GM23338 (cell line): ENCODE measurements around the gene ADIRF. TPM values are rescaled to one million over a fixed set of nuclear protein-coding genes. Genes with fewer than 3 reads are reported as not detected.

Source experiments
- ATAC-seq: fragments of 200-7000 bp; cut with Tn5 transposase; 3 replicates; pipeline ENCODE4 v1.9.1; 2020
- DNase-seq: peaks from one replicate; pipeline ENCODE4 v3.0.0-alpha.2; 2015; ENCODE audit warnings: low spot score
- H2AFZ ChIP-seq: fragments of 200-600 bp; sonication (generic); 2 replicates; pipeline ENCODE4 v1.8.0; 2016; ENCODE audit warnings: antibody characterized with exemption, mild to moderate bottlenecking, moderate library complexity
- H3F3A ChIP-seq: fragments of 200-600 bp; sonication (generic); replicated peaks from 2 replicates; pipeline ENCODE4 v1.8.0; 2017; ENCODE audit warnings: antibody characterized with exemption, mixed run types, low read depth
- H3K27ac ChIP-seq: fragments of 200-600 bp; sonication (generic); 2 replicates; pipeline ENCODE4 v1.6.1; 2016; ENCODE audit warnings: low read depth
- H3K27me3 ChIP-seq: fragments of 200-600 bp; sonication (generic); 2 replicates; pipeline ENCODE4 v1.8.0; 2016; ENCODE audit warnings: mild to moderate bottlenecking, mixed run types, moderate library complexity; ENCODE audit not compliant: insufficient read depth
- H3K36me3 ChIP-seq: fragments of 200-600 bp; sonication (generic); 2 replicates; pipeline ENCODE4 v1.8.0; 2016; ENCODE audit warnings: mild to moderate bottlenecking; ENCODE audit not compliant: insufficient read depth
- H3K4me1 ChIP-seq: fragments of 200-600 bp; sonication (generic); 2 replicates; pipeline ENCODE4 v1.8.0; 2016; ENCODE audit warnings: mild to moderate bottlenecking, moderate library complexity; ENCODE audit not compliant: insufficient read depth
- H3K4me2 ChIP-seq: fragments of 200-600 bp; sonication (generic); 2 replicates; pipeline ENCODE4 v1.7.1; 2017; ENCODE audit warnings: mixed run types
- H3K4me3 ChIP-seq: fragments of 200-600 bp; sonication (generic); 2 replicates; pipeline ENCODE4 v1.6.1; 2016; ENCODE audit warnings: mixed run types
- H3K79me2 ChIP-seq: fragments of 200-600 bp; sonication (generic); replicated peaks from 2 replicates; pipeline ENCODE4 v1.8.0; 2017; ENCODE audit warnings: mild to moderate bottlenecking; ENCODE audit not compliant: insufficient read depth
- H3K9me2 ChIP-seq: fragments of 200-600 bp; sonication (generic); 2 replicates; pipeline ENCODE4 v1.8.0; 2017; ENCODE audit not compliant: insufficient read depth
- H4K20me1 ChIP-seq: fragments of 200-600 bp; sonication (generic); replicated peaks from 2 replicates; pipeline ENCODE4 v1.8.0; 2017; ENCODE audit warnings: mild to moderate bottlenecking; ENCODE audit not compliant: insufficient read depth
- H3K27ac Mint-ChIP-seq: 2 replicates; pipeline ENCODE4 v1.8.0; 2020; ENCODE audit warnings: inconsistent platforms, mild to moderate bottlenecking, moderate library complexity, mixed read lengths
- H3K27me3 Mint-ChIP-seq: 3 replicates; pipeline ENCODE4 v1.8.0; 2022; ENCODE audit warnings: low read depth, mild to moderate bottlenecking, moderate library complexity, mixed read lengths, inconsistent platforms; ENCODE audit not compliant: insufficient read depth, poor library complexity
- H3K36me3 Mint-ChIP-seq: 3 replicates; pipeline ENCODE4 v1.8.0; 2021; ENCODE audit warnings: low read depth, mild to moderate bottlenecking, inconsistent platforms, moderate library complexity, mixed read lengths
- H3K4me1 Mint-ChIP-seq: 3 replicates; pipeline ENCODE4 v1.8.0; 2020; ENCODE audit warnings: mild to moderate bottlenecking, inconsistent platforms, mixed read lengths
- H3K4me3 Mint-ChIP-seq: 3 replicates; pipeline ENCODE4 v1.8.0; 2021; ENCODE audit warnings: moderate library complexity, mild to moderate bottlenecking, inconsistent platforms, mixed read lengths
- H3K9me3 Mint-ChIP-seq: 3 replicates; pipeline ENCODE4 v1.8.0; 2020; ENCODE audit warnings: moderate library complexity, mild to moderate bottlenecking, inconsistent platforms, mixed read lengths
- CREB1 ChIP-seq: fragments of 250-450 bp; sonication (Bioruptor Pico); IDR thresholded peaks from 2 replicates; pipeline ENCODE4 v1.5.0; 2020; ENCODE audit warnings: low read depth, mild to moderate bottlenecking, moderate library complexity
- EZH2 ChIP-seq: fragments of 200-600 bp; sonication (generic); IDR thresholded peaks from one replicate; pipeline ENCODE4 v1.8.0; 2017; ENCODE audit warnings: antibody characterized with exemption, mild to moderate bottlenecking, low read depth; ENCODE audit not compliant: unreplicated experiment
- EZH2phosphoT487 ChIP-seq: fragments of 200-600 bp; sonication (generic); IDR thresholded peaks from one replicate; pipeline ENCODE4 v1.8.1; 2018; ENCODE audit warnings: antibody characterized with exemption; ENCODE audit not compliant: unreplicated experiment
- JUNB ChIP-seq: IDR thresholded peaks from one replicate; pipeline ENCODE4 v1.6.1; 2016; ENCODE audit warnings: antibody characterized with exemption; ENCODE audit not compliant: unreplicated experiment
- NANOG ChIP-seq: IDR thresholded peaks from 2 replicates; pipeline ENCODE4 v1.6.1; 2016; ENCODE audit warnings: antibody characterized with exemption, borderline replicate concordance
- POLR2AphosphoS5 ChIP-seq: IDR thresholded peaks from 2 replicates; pipeline ENCODE4 v1.6.1; 2016; ENCODE audit warnings: antibody characterized with exemption, low read depth
- STAT1 ChIP-seq: IDR thresholded peaks from one replicate; pipeline ENCODE4 v1.6.1; 2016; ENCODE audit warnings: antibody characterized with exemption; ENCODE audit not compliant: unreplicated experiment
- ZNF114 ChIP-seq: fragments of 250-450 bp; sonication (Bioruptor Pico); IDR thresholded peaks from 2 replicates; pipeline ENCODE4 v1.5.0; 2020; ENCODE audit warnings: mild to moderate bottlenecking, moderate library complexity
- ZNF331 ChIP-seq: fragments of 250-450 bp; sonication (Bioruptor Pico); IDR thresholded peaks from 2 replicates; pipeline ENCODE4 v1.5.0; 2020; ENCODE audit warnings: low read depth, mild to moderate bottlenecking, moderate library complexity
- polyA plus RNA-seq: library from polyadenylated mRNA; unstranded; fragments of >200 nt; fragmentation: Nextera tagmentation; extraction: Ambion mirVana; gene quantifications from 2 replicates; pipeline ENCODE4 v1.2.1, GENCODE V29; 2016
- total RNA-seq: library from RNA; depleted of rRNA; stranded (reverse); fragments of >200 nt; shearing (Covaris generic); gene quantifications from 2 replicates; pipeline ENCODE4 v1.2.3, GENCODE V29; 2014
- TF ChIP-seq, protein P1 (sequence below): IDR thresholded peaks from 2 replicates; pipeline ENCODE4 v1.6.1; 2016; ENCODE audit warnings: antibody characterized with exemption
- TF ChIP-seq, protein P2 (sequence below): fragments of 250-450 bp; sonication (Bioruptor Pico); IDR thresholded peaks from 2 replicates; pipeline ENCODE4 v1.5.0; 2020; ENCODE audit warnings: mild to moderate bottlenecking, moderate library complexity
- TF ChIP-seq, protein P3 (sequence below): IDR thresholded peaks from one replicate; pipeline ENCODE4 v1.6.1; 2018; ENCODE audit warnings: antibody characterized with exemption; ENCODE audit not compliant: unreplicated experiment
- TF ChIP-seq, protein P4 (sequence below), 2 experiments: fragments of 200-600 bp in 1 of 2; sonication (generic) in 1 of 2; conservative IDR thresholded peaks; 2 replicates each; pipeline versions ENCODE4 v1.5.1 to v1.6.1; 2016 to 2017; ENCODE audit warnings: antibody characterized with exemption in 2 of 2, low read depth in 2 of 2, mild to moderate bottlenecking in 2 of 2, moderate library complexity in 1 of 2

The ADIRF gene
- total and polyA plus RNA-seq, 2 experiments from 2014 or later, result 1.7 TPM; not detected in 1

DNA sequence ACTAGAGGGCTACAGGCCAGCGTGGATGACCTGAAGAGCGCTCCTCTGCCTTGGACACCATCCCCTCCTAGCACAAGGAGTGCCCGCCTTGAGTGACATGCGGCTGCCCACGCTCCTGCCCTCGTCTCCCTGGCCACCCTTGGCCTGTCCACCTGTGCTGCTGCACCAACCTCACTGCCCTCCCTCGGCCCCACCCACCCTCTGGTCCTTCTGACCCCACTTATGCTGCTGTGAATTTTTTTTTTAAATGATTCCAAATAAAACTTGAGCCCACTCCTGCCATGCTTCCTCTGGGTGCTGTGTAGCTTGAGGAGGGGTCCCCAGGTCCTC lies 5.3 kb upstream of the ADIRF start:
- Mint-ChIP-seq H3K36me3 (no peaks in the 10 kb centered on the region), H3K27me3 (peaks cover 26% of the 10 kb centered on the region), H3K9me3 (peaks cover 2% of the 10 kb centered on the region; the same call in 1 of the 3 replicates), H3K4me1 (peaks cover 39% of the 10 kb centered on the region), H3K27ac (no peak overlapping the region), H3K4me3 (no peak overlapping the region)
- Histone ChIP-seq H3K9me2 (no peaks in the 10 kb centered on the region), H3K79me2 (no peaks in the 10 kb centered on the region), H3K36me3 (no peaks in the 10 kb centered on the region), H3K4me1 (peaks cover 38% of the 10 kb centered on the region), H2AFZ (no peak overlapping the region), H3F3A (0 out of 2 replicates have a peak, but pooled peaks cover 4% of the 10 kb centered on the region), H4K20me1 (no peaks in the 10 kb centered on the region), H3K4me3 (no peak overlapping the region), H3K27ac (no peak overlapping the region), H3K4me2 (no peak overlapping the region), H3K27me3 (peaks cover 6% of the 10 kb centered on the region)
- ATAC-seq (no peak), DNase-seq (no peak)
- TF ChIP-seq STAT1 (no peak), POLR2AphosphoS5 (no peak), JUNB (no peak), CREB1 (CRISPR knock-in tag) (no peak), ZNF114 (no peak), NANOG (no peak), EZH2phosphoT487 (no peak), ZNF331 (CRISPR knock-in tag) (no peak), EZH2 (no peak)
- TF ChIP-seq, protein P1, sequence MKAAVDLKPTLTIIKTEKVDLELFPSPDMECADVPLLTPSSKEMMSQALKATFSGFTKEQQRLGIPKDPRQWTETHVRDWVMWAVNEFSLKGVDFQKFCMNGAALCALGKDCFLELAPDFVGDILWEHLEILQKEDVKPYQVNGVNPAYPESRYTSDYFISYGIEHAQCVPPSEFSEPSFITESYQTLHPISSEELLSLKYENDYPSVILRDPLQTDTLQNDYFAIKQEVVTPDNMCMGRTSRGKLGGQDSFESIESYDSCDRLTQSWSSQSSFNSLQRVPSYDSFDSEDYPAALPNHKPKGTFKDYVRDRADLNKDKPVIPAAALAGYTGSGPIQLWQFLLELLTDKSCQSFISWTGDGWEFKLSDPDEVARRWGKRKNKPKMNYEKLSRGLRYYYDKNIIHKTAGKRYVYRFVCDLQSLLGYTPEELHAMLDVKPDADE, result no peak
- TF ChIP-seq, protein P2, sequence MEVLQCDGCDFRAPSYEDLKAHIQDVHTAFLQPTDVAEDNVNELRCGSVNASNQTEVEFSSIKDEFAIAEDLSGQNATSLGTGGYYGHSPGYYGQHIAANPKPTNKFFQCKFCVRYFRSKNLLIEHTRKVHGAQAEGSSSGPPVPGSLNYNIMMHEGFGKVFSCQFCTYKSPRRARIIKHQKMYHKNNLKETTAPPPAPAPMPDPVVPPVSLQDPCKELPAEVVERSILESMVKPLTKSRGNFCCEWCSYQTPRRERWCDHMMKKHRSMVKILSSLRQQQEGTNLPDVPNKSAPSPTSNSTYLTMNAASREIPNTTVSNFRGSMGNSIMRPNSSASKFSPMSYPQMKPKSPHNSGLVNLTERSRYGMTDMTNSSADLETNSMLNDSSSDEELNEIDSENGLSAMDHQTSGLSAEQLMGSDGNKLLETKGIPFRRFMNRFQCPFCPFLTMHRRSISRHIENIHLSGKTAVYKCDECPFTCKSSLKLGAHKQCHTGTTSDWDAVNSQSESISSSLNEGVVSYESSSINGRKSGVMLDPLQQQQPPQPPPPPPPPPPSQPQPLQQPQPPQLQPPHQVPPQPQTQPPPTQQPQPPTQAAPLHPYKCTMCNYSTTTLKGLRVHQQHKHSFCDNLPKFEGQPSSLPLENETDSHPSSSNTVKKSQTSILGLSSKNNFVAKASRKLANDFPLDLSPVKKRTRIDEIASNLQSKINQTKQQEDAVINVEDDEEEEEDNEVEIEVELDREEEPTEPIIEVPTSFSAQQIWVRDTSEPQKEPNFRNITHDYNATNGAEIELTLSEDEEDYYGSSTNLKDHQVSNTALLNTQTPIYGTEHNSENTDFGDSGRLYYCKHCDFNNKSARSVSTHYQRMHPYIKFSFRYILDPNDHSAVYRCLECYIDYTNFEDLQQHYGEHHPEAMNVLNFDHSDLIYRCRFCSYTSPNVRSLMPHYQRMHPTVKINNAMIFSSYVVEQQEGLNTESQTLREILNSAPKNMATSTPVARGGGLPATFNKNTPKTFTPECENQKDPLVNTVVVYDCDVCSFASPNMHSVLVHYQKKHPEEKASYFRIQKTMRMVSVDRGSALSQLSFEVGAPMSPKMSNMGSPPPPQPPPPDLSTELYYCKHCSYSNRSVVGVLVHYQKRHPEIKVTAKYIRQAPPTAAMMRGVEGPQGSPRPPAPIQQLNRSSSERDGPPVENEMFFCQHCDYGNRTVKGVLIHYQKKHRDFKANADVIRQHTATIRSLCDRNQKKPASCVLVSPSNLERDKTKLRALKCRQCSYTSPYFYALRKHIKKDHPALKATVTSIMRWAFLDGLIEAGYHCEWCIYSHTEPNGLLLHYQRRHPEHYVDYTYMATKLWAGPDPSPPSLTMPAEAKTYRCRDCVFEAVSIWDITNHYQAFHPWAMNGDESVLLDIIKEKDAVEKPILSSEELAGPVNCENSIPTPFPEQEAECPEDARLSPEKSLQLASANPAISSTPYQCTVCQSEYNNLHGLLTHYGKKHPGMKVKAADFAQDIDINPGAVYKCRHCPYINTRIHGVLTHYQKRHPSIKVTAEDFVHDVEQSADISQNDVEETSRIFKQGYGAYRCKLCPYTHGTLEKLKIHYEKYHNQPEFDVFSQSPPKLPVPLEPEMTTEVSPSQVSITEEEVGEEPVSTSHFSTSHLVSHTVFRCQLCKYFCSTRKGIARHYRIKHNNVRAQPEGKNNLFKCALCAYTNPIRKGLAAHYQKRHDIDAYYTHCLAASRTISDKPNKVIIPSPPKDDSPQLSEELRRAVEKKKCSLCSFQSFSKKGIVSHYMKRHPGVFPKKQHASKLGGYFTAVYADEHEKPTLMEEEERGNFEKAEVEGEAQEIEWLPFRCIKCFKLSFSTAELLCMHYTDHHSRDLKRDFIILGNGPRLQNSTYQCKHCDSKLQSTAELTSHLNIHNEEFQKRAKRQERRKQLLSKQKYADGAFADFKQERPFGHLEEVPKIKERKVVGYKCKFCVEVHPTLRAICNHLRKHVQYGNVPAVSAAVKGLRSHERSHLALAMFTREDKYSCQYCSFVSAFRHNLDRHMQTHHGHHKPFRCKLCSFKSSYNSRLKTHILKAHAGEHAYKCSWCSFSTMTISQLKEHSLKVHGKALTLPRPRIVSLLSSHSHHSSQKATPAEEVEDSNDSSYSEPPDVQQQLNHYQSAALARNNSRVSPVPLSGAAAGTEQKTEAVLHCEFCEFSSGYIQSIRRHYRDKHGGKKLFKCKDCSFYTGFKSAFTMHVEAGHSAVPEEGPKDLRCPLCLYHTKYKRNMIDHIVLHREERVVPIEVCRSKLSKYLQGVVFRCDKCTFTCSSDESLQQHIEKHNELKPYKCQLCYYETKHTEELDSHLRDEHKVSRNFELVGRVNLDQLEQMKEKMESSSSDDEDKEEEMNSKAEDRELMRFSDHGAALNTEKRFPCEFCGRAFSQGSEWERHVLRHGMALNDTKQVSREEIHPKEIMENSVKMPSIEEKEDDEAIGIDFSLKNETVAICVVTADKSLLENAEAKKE, result no peak
- TF ChIP-seq, protein P3, sequence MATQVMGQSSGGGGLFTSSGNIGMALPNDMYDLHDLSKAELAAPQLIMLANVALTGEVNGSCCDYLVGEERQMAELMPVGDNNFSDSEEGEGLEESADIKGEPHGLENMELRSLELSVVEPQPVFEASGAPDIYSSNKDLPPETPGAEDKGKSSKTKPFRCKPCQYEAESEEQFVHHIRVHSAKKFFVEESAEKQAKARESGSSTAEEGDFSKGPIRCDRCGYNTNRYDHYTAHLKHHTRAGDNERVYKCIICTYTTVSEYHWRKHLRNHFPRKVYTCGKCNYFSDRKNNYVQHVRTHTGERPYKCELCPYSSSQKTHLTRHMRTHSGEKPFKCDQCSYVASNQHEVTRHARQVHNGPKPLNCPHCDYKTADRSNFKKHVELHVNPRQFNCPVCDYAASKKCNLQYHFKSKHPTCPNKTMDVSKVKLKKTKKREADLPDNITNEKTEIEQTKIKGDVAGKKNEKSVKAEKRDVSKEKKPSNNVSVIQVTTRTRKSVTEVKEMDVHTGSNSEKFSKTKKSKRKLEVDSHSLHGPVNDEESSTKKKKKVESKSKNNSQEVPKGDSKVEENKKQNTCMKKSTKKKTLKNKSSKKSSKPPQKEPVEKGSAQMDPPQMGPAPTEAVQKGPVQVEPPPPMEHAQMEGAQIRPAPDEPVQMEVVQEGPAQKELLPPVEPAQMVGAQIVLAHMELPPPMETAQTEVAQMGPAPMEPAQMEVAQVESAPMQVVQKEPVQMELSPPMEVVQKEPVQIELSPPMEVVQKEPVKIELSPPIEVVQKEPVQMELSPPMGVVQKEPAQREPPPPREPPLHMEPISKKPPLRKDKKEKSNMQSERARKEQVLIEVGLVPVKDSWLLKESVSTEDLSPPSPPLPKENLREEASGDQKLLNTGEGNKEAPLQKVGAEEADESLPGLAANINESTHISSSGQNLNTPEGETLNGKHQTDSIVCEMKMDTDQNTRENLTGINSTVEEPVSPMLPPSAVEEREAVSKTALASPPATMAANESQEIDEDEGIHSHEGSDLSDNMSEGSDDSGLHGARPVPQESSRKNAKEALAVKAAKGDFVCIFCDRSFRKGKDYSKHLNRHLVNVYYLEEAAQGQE, result no peak
- TF ChIP-seq, protein P4, sequence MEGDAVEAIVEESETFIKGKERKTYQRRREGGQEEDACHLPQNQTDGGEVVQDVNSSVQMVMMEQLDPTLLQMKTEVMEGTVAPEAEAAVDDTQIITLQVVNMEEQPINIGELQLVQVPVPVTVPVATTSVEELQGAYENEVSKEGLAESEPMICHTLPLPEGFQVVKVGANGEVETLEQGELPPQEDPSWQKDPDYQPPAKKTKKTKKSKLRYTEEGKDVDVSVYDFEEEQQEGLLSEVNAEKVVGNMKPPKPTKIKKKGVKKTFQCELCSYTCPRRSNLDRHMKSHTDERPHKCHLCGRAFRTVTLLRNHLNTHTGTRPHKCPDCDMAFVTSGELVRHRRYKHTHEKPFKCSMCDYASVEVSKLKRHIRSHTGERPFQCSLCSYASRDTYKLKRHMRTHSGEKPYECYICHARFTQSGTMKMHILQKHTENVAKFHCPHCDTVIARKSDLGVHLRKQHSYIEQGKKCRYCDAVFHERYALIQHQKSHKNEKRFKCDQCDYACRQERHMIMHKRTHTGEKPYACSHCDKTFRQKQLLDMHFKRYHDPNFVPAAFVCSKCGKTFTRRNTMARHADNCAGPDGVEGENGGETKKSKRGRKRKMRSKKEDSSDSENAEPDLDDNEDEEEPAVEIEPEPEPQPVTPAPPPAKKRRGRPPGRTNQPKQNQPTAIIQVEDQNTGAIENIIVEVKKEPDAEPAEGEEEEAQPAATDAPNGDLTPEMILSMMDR (conservative IDR thresholded peaks at IDR 0.05; ENCODE audit: low read depth in 2 of 2), result no peak
